DOHH2 (cell line): ENCODE data around the gene NEU3.

ENCODE experiments used
- H3F3A ChIP-seq: fragments of 200-600 bp; sonication (generic), shearing (Covaris generic); 2 replicates; pipeline ENCODE4 v1.6.0; 2016; ENCODE audit warnings: antibody characterized with exemption, mild to moderate bottlenecking; ENCODE audit not compliant: control insufficient read depth, insufficient read depth
- H3K27ac ChIP-seq: fragments of 200-600 bp; sonication (generic); 2 replicates; pipeline ENCODE4 v1.5.1; 2014; ENCODE audit warnings: low read depth, mild to moderate bottlenecking, low read length, moderate library complexity
- H3K27me3 ChIP-seq: fragments of 200-600 bp; sonication (generic); 2 replicates; pipeline ENCODE4 v1.6.1; 2014; ENCODE audit warnings: mild to moderate bottlenecking, low read length, mixed read lengths; ENCODE audit not compliant: control insufficient read depth
- H3K36me3 ChIP-seq: fragments of 200-600 bp; sonication (generic); 2 replicates; pipeline ENCODE4 v1.6.1; 2014; ENCODE audit warnings: mild to moderate bottlenecking, low read length, moderate library complexity, mixed read lengths; ENCODE audit not compliant: control insufficient read depth
- H3K4me1 ChIP-seq: fragments of 200-600 bp; sonication (generic); 2 replicates; pipeline ENCODE4 v1.6.1; 2014; ENCODE audit warnings: mild to moderate bottlenecking, low read length, mixed read lengths; ENCODE audit not compliant: control insufficient read depth
- H3K4me2 ChIP-seq: fragments of 200-600 bp; sonication (generic); 2 replicates; pipeline ENCODE4 v1.6.0; 2014; ENCODE audit warnings: mild to moderate bottlenecking, low read length, moderate library complexity
- H3K4me3 ChIP-seq: fragments of 200-600 bp; sonication (generic); 2 replicates; pipeline ENCODE4 v1.5.1; 2014; ENCODE audit warnings: mild to moderate bottlenecking, low read length, mixed read lengths
- H3K79me2 ChIP-seq: fragments of 200-600 bp; sonication (generic); 2 replicates; pipeline ENCODE4 v1.6.1; 2014; ENCODE audit warnings: mild to moderate bottlenecking, low read length, mixed read lengths; ENCODE audit not compliant: control insufficient read depth
- H3K9me2 ChIP-seq: fragments of 200-600 bp; sonication (generic); replicated peaks from 2 replicates; pipeline ENCODE4 v1.6.1; 2014; ENCODE audit warnings: mild to moderate bottlenecking, low read length, mixed read lengths; ENCODE audit not compliant: control insufficient read depth
- H3K9me3 ChIP-seq: fragments of 200-600 bp; sonication (generic); 2 replicates; pipeline ENCODE4 v1.6.1; 2014; ENCODE audit warnings: antibody characterized with exemption, low read length, mixed read lengths; ENCODE audit not compliant: control insufficient read depth, insufficient read depth
- H4K20me1 ChIP-seq: fragments of 200-600 bp; sonication (generic); 2 replicates; pipeline ENCODE4 v1.6.0; 2014; ENCODE audit warnings: low read depth, mild to moderate bottlenecking, antibody characterized with exemption, low read length, moderate library complexity; ENCODE audit not compliant: control insufficient read depth, insufficient read depth
- CTCF ChIP-seq: fragments of 200-600 bp; sonication (generic); IDR thresholded peaks from one replicate; pipeline ENCODE4 v1.5.1; 2014; ENCODE audit warnings: antibody characterized with exemption, mild to moderate bottlenecking, low read depth, low read length; ENCODE audit not compliant: poor library complexity, severe bottlenecking
- EZH2phosphoT487 ChIP-seq: fragments of 200-600 bp; sonication (generic); IDR thresholded peaks from 2 replicates; pipeline ENCODE4 v1.6.1; 2017; ENCODE audit warnings: borderline replicate concordance, mild to moderate bottlenecking, antibody characterized with exemption, low read length, moderate library complexity, mixed read lengths

The NEU3 gene

GRCh38 chr11:74990941-74991340, 2.2 kb downstream of the NEU3 start:
- Histone ChIP-seq H3K4me2 (peak overlapping the region; percentile 90), H3K4me3 (peak overlapping the region; percentile 98), H3K36me3 (peaks cover 46% of the 10 kb centered on the region), H3K79me2 (peaks cover 47% of the 10 kb centered on the region), H3K27ac (no peak overlapping the region), H3K27me3 (no peaks in the 10 kb centered on the region), H3K9me3 (no peaks in the 10 kb centered on the region), H3F3A (peaks cover 11% of the 10 kb centered on the region), H3K9me2 (no peaks in the 10 kb centered on the region), H4K20me1 (no peaks in the 10 kb centered on the region; the same call in 1 of the 2 replicates), H3K4me1 (peaks cover 41% of the 10 kb centered on the region)
- TF ChIP-seq EZH2phosphoT487 (no peak), CTCF (no peak)

GRCh38 chr11:74992852-74993251, 4.1 kb downstream of the NEU3 start:
- Histone ChIP-seq H3F3A (no peaks in the 10 kb centered on the region), H3K4me2 (no peak overlapping the region), H3K79me2 (peaks cover 47% of the 10 kb centered on the region), H3K27me3 (no peaks in the 10 kb centered on the region), H3K9me3 (no peaks in the 10 kb centered on the region), H3K9me2 (no peaks in the 10 kb centered on the region), H4K20me1 (no peaks in the 10 kb centered on the region), H3K4me1 (peaks cover 40% of the 10 kb centered on the region), H3K27ac (no peak overlapping the region), H3K36me3 (peaks cover 59% of the 10 kb centered on the region), H3K4me3 (no peak overlapping the region)
- no peak for TF ChIP-seq CTCF
- no peak for TF ChIP-seq EZH2phosphoT487

GRCh38 chr11:75000975-75001354, 12.2 kb downstream of the NEU3 start:
- H3K79me2 ChIP-seq: no peaks in the 10 kb centered on the region

More at GRCh38 chr11:75000975-75001354, 12.2 kb downstream of the NEU3 start:
- Histone ChIP-seq H3K36me3 (peaks cover 35% of the 10 kb centered on the region), H3K4me3 (no peak overlapping the region), H3K9me3 (no peaks in the 10 kb centered on the region), H3F3A (no peaks in the 10 kb centered on the region), H3K4me1 (peaks cover 15% of the 10 kb centered on the region), H4K20me1 (no peaks in the 10 kb centered on the region), H3K27me3 (no peaks in the 10 kb centered on the region), H3K4me2 (no peak overlapping the region), H3K27ac (no peak overlapping the region), H3K9me2 (no peaks in the 10 kb centered on the region)
- TF ChIP-seq CTCF (no peak), EZH2phosphoT487 (no peak)
